ENCODE data around the gene GOLGA1. TPM values are rescaled to one million over a fixed set of nuclear protein-coding genes. Genes with fewer than 3 reads are reported as not detected.

GOLGA1 gene
- total and polyA plus RNA-seq, 10 of the 15 experiments (the other 5 are each of a cell fraction or from before 2014, with no cell fraction given): 2.9 to 14.1 (median 8.1) TPM

DNA sequence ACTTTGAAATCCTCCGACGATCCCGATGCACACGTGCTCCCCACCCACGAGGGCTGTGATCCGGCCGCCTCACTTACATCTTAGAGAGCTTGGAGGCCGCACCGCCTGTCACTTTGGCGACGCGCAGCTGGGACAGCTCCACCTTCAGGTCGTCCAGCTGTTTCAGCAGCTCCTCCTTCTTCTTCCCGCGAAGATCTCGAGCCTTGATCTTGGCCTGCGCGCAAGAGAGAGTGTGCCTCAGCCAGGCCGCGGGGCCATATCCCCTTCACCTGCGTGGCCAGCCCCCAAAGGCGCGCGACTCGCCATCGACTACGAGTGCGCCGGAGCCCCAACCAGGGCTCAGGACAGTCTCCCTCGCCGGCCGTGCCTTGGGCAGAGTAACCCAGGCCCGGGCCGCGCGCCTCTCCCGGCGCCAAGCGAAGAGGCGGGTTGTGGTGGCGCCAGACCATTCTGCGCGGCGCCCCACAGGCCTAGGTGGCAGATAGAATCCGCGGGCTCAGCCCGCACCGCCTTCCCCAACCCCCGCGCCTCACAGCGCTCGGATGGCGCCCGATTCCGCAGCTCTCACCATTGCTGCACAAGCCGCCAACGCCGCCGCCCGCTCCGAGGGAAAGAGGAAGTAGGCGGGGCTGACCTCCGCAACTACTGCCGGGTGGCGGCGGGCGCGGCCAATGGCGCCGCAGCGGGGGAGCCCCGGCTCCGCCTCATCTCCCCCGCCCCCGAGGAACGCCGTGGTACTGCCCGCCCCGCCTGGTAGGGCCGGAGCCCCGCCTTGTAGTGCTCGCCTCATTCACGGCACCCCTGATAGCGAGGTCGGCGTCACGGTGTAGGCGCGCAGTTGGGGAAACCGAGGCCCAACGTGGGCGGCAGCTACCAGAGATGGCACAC, 79.3 kb downstream of the GOLGA1 start, which contains the start of the genes ARPC5L and RPL35 (continued):
- TF ChIP-seq, protein P1, sequence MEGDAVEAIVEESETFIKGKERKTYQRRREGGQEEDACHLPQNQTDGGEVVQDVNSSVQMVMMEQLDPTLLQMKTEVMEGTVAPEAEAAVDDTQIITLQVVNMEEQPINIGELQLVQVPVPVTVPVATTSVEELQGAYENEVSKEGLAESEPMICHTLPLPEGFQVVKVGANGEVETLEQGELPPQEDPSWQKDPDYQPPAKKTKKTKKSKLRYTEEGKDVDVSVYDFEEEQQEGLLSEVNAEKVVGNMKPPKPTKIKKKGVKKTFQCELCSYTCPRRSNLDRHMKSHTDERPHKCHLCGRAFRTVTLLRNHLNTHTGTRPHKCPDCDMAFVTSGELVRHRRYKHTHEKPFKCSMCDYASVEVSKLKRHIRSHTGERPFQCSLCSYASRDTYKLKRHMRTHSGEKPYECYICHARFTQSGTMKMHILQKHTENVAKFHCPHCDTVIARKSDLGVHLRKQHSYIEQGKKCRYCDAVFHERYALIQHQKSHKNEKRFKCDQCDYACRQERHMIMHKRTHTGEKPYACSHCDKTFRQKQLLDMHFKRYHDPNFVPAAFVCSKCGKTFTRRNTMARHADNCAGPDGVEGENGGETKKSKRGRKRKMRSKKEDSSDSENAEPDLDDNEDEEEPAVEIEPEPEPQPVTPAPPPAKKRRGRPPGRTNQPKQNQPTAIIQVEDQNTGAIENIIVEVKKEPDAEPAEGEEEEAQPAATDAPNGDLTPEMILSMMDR (IDR thresholded peaks at IDR 0.05 in 2 of 3, conservative IDR thresholded peaks at IDR 0.05 in 1 of 3; ENCODE audit: control insufficient read depth in 2 of 3, extremely low read depth in 1 of 3, insufficient read depth in 1 of 3, low read depth in 3 of 3, low read length in 3 of 3): peak; percentile 5 to 16 (median 15); a peak in 2 of 6 replicates
- TF ChIP-seq RAD51 (IDR thresholded peaks at IDR 0.05): no peak
- peak; percentile 98 for TF ChIP-seq POLR2AphosphoS5 (IDR thresholded peaks at IDR 0.05; ENCODE audit: low read length)
- TF ChIP-seq, protein P2, sequence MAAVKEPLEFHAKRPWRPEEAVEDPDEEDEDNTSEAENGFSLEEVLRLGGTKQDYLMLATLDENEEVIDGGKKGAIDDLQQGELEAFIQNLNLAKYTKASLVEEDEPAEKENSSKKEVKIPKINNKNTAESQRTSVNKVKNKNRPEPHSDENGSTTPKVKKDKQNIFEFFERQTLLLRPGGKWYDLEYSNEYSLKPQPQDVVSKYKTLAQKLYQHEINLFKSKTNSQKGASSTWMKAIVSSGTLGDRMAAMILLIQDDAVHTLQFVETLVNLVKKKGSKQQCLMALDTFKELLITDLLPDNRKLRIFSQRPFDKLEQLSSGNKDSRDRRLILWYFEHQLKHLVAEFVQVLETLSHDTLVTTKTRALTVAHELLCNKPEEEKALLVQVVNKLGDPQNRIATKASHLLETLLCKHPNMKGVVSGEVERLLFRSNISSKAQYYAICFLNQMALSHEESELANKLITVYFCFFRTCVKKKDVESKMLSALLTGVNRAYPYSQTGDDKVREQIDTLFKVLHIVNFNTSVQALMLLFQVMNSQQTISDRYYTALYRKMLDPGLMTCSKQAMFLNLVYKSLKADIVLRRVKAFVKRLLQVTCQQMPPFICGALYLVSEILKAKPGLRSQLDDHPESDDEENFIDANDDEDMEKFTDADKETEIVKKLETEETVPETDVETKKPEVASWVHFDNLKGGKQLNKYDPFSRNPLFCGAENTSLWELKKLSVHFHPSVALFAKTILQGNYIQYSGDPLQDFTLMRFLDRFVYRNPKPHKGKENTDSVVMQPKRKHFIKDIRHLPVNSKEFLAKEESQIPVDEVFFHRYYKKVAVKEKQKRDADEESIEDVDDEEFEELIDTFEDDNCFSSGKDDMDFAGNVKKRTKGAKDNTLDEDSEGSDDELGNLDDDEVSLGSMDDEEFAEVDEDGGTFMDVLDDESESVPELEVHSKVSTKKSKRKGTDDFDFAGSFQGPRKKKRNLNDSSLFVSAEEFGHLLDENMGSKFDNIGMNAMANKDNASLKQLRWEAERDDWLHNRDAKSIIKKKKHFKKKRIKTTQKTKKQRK (IDR thresholded peaks at IDR 0.05; ENCODE audit: low read depth, low read length): no peak
- TF ChIP-seq CREB1 (IDR thresholded peaks at IDR 0.05; ENCODE audit: low read depth): no peak
- TF ChIP-seq HCFC1 (IDR thresholded peaks at IDR 0.05; ENCODE audit: low read length): peak; percentile 71
- peak; percentile 68; the same call in 1 of the 2 replicates for TF ChIP-seq ZSCAN29 (IDR thresholded peaks at IDR 0.05)
- peak; percentile 71; the same call in 1 of the 2 replicates for TF ChIP-seq NFYB (IDR thresholded peaks at IDR 0.05; ENCODE audit: insufficient read depth, low read depth, low read length)
- peak; percentile 36; the same call in 1 of the 2 replicates for TF ChIP-seq SMARCA5 (IDR thresholded peaks at IDR 0.05)
- TF ChIP-seq, protein P3, sequence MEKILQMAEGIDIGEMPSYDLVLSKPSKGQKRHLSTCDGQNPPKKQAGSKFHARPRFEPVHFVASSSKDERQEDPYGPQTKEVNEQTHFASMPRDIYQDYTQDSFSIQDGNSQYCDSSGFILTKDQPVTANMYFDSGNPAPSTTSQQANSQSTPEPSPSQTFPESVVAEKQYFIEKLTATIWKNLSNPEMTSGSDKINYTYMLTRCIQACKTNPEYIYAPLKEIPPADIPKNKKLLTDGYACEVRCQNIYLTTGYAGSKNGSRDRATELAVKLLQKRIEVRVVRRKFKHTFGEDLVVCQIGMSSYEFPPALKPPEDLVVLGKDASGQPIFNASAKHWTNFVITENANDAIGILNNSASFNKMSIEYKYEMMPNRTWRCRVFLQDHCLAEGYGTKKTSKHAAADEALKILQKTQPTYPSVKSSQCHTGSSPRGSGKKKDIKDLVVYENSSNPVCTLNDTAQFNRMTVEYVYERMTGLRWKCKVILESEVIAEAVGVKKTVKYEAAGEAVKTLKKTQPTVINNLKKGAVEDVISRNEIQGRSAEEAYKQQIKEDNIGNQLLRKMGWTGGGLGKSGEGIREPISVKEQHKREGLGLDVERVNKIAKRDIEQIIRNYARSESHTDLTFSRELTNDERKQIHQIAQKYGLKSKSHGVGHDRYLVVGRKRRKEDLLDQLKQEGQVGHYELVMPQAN (conservative IDR thresholded peaks at IDR 0.05): peak; percentile 75
- TF ChIP-seq NBN (IDR thresholded peaks at IDR 0.05): no peak
- TF ChIP-seq WRNIP1 (IDR thresholded peaks at IDR 0.05; ENCODE audit: borderline replicate concordance, low read depth, low read length): no peak
- TF ChIP-seq IKZF1 (conservative IDR thresholded peaks at IDR 0.05): peak; percentile 71
- no peak for TF ChIP-seq FOXM1 (IDR thresholded peaks at IDR 0.05; ENCODE audit: low read depth, low read length)
- no peak for TF ChIP-seq ZBED1 (IDR thresholded peaks at IDR 0.05; ENCODE audit: borderline replicate concordance)
- TF ChIP-seq, protein P4, sequence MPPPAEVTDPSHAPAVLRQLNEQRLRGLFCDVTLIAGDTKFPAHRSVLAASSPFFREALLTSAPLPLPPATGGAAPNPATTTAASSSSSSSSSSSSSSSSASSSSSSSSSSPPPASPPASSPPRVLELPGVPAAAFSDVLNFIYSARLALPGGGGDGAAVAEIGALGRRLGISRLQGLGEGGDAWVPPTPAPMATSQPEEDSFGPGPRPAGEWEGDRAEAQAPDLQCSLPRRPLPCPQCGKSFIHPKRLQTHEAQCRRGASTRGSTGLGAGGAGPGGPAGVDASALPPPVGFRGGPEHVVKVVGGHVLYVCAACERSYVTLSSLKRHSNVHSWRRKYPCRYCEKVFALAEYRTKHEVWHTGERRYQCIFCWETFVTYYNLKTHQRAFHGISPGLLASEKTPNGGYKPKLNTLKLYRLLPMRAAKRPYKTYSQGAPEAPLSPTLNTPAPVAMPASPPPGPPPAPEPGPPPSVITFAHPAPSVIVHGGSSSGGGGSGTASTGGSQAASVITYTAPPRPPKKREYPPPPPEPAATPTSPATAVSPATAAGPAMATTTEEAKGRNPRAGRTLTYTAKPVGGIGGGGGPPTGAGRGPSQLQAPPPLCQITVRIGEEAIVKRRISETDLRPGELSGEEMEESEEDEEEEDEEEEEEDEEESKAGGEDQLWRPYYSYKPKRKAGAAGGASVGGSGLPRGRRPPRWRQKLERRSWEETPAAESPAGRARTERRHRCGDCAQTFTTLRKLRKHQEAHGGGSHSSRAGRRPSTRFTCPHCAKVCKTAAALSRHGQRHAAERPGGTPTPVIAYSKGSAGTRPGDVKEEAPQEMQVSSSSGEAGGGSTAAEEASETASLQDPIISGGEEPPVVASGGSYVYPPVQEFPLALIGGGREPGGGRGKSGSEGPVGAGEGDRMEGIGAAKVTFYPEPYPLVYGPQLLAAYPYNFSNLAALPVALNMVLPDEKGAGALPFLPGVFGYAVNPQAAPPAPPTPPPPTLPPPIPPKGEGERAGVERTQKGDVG (CRISPR knock-in tag; IDR thresholded peaks at IDR 0.05): 0 out of 2 replicates have a peak, but pooled peaks have one; percentile 14
- TF ChIP-seq, protein P5, sequence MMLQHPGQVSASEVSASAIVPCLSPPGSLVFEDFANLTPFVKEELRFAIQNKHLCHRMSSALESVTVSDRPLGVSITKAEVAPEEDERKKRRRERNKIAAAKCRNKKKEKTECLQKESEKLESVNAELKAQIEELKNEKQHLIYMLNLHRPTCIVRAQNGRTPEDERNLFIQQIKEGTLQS (IDR thresholded peaks at IDR 0.05; ENCODE audit: borderline replicate concordance, extremely low read depth, low read depth, low read length): no peak
- no peak for TF ChIP-seq STAT3 (IDR thresholded peaks at IDR 0.05; ENCODE audit: low read depth, low read length)
